AG04450 (cell line): ENCODE measurements around the gene CAMSAP2. TPM values are rescaled to one million over a fixed set of nuclear protein-coding genes. Genes with fewer than 3 reads are reported as not detected.

Experiments used
- CTCF ChIA-PET: fragments of 300-600, 350-600 bp; formaldehyde crosslinking; extraction: SDS; loops from one replicate; lab custom pipeline; 2022; ENCODE audit warnings: antibody characterized with exemption, inconsistent platforms; lab: Charles Lee
- POLR2A ChIA-PET: fragments of 350-600 bp; formaldehyde crosslinking; extraction: SDS; loops from one replicate; lab custom pipeline; 2021; ENCODE audit warnings: antibody characterized with exemption, inconsistent platforms; lab: Yijun Ruan, JAX
- DNase-seq: peaks from one replicate; pipeline ENCODE4 v3.0.0-alpha.2; 2011; ENCODE audit warnings: low read depth, low spot score
- H3K27ac ChIP-seq: one replicate; pipeline ENCODE4 v1.5.1; 2012; ENCODE audit warnings: low read depth, low read length, control low read depth
- H3K27me3 ChIP-seq: one replicate; pipeline ENCODE4 v1.6.0; 2012; ENCODE audit warnings: low read length; ENCODE audit not compliant: control insufficient read depth, insufficient read depth
- H3K4me3 ChIP-seq: 2 replicates; pipeline ENCODE4 v1.5.1; 2011; ENCODE audit warnings: mild to moderate bottlenecking, low read depth, low read length, control low read depth
- H3K9me3 ChIP-seq: 2 replicates; pipeline ENCODE4 v1.5.1; 2012; ENCODE audit warnings: low read length; ENCODE audit not compliant: control insufficient read depth, insufficient read depth
- CTCF ChIP-seq: IDR thresholded peaks from 2 replicates; pipeline ENCODE4 v1.5.1; 2011; ENCODE audit warnings: low read depth, low read length, control low read depth, inconsistent platforms
- polyA plus RNA-seq: library from polyadenylated mRNA; depleted of rRNA; stranded (reverse); fragments of >200 nt; gene quantifications from 2 replicates; pipeline ENCODE4 v1.2.3, GENCODE V29; 2011

CAMSAP2 gene
- polyA plus RNA-seq, 1 experiment: 24.2 TPM

DNA sequence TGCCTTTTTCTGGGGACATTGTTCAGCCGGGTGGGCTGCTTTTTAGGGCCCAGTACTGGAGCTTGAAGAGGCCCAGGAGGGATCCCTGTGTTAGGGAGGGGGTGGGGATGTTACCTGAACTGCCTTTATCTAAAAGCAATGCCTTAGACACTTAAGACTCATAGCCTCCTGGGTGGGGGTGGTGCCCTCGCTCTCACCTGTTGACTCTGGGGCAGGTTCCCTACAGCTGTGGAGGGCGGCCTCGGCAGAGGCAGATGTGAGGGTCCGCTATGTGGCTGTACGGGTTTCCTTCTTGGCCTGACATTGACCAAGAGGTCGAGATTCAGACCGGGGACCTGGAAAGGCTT is 156.7 kb downstream of the CAMSAP2 start:
- ChIA-PET CTCF (no interaction called here), POLR2A (no interaction called here)
- no peak for DNase-seq
- Histone ChIP-seq H3K4me3 (no peak overlapping the region), H3K27ac (no peak overlapping the region), H3K9me3 (no peaks in the 10 kb centered on the region; the same call in 1 of the 2 replicates), H3K27me3 (peaks cover 51% of the 10 kb centered on the region)
- no peak for TF ChIP-seq CTCF

GRCh38 chr1:200895801-200896530 is 157.3 kb downstream of the CAMSAP2 start:
- no peak overlapping the region for H3K4me3 ChIP-seq
- CTCF ChIA-PET: no interaction called here
- no peak for TF ChIP-seq CTCF
- no peak overlapping the region for H3K27ac ChIP-seq
- no peaks in the 10 kb centered on the region; the same call in 1 of the 2 replicates for H3K9me3 ChIP-seq
- DNase-seq: no peak
- peaks cover 47% of the 10 kb centered on the region for H3K27me3 ChIP-seq
- POLR2A ChIA-PET: no interaction called here

DNA sequence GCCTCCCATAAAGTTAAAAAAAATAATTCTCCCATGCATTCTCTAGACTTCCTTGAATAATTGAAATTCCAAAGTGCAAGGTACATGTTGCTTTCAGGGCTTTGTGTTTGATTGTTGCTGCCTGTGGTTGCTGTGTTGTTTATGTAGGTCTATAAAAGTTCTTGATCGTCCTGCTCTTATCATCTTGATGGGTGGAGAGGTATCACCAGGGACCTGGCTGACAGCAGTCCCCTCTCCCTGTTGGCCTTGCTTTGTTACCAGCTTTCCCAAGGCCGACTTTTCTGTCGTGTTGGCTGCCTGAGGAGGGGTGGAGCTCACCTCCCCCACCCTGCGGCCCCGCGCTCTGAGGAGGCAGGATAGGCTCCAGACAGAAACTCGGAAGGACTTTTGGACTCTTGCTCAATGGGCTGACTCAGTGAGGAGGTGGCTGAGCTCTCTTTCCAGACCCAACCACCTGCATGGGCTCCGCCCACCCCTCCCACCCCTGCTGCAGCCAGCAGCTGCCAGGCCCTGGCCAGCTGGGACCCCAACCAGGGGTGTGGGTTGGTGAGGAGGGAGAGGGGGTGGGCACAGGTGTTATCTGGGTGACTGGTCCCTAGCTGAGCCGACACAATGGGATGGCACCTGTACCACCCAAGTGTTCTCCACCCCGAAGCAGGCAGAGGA is 158.0 kb downstream of the CAMSAP2 start:
- Histone ChIP-seq H3K27ac (no peak overlapping the region), H3K9me3 (no peaks in the 10 kb centered on the region; the same call in 1 of the 2 replicates), H3K27me3 (peaks cover 41% of the 10 kb centered on the region), H3K4me3 (no peak overlapping the region)
- DNase-seq: no peak
- ChIA-PET CTCF (interaction anchor here (0.6 kb wide), 1 partner anchor 126 kb away, joined by 4 read pairs; no protein-coding TSS in a partner anchor), POLR2A (no interaction called here)
- no peak for TF ChIP-seq CTCF

DNA sequence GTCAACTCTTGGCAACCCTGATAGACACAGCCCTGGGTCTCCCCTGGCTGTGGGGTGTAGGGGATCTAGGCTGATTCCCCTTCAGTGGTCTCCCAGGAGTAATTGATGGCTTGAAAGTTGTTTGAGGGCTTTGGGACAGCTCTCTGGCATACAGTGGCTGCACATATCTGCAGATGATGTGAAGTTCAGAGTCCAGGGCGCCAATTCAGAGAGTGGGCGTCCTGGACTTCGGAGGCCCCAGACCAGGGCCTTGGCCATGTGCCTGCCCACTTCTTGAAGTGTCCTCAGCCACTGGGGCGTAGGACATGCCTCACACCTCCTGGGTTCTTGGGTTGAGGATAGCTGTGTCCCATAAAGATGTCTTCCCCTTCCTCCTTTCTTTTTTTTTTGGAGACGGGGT is 158.6 kb downstream of the CAMSAP2 start:
- H3K27ac ChIP-seq: no peak overlapping the region
- CTCF ChIA-PET: interaction anchor here (0.6 kb wide), 1 partner anchor 125 kb away, joined by 4 read pairs; no protein-coding TSS in a partner anchor
- no peaks in the 10 kb centered on the region; the same call in 1 of the 2 replicates for H3K9me3 ChIP-seq
- H3K4me3 ChIP-seq: no peak overlapping the region
- no peak for DNase-seq
- POLR2A ChIA-PET: no interaction called here
- TF ChIP-seq CTCF: no peak
- H3K27me3 ChIP-seq: peaks cover 35% of the 10 kb centered on the region

DNA sequence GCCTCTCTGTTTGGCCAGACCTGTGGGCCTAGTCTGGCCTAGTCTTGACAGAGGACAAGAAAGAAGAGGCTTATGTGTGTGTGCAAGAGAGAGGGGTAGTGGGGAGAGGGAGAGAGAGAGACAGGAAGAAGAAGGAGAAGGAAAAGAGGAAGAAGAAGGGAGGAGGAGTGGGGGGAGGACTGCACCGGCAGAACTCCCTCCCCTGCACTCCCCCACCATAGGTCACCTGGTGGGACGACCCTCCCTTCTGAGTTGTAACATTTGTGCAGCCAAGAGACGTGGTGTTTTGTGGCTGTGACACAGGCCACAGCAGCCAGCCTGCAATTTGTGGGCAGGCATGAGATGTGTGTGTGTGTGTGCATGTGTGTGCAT is 160.3 kb downstream of the CAMSAP2 start:
- Histone ChIP-seq H3K9me3 (no peaks in the 10 kb centered on the region; the same call in 1 of the 2 replicates), H3K4me3 (no peak overlapping the region), H3K27me3 (peaks cover 29% of the 10 kb centered on the region), H3K27ac (no peak overlapping the region)
- POLR2A ChIA-PET: no interaction called here
- TF ChIP-seq CTCF: no peak
- CTCF ChIA-PET: no interaction called here
- no peak for DNase-seq
